Parathyroid adenoma (tissue), 2 donors: ENCODE results near the gene RNF169.

ENCODE experiments used
- H2AFZ ChIP-seq: fragments of 300-600 bp; sonication (generic); one replicate; pipeline ENCODE4 v1.7.0; 2017; ENCODE audit warnings: antibody characterized with exemption, mild to moderate bottlenecking
- H3K27ac ChIP-seq: fragments of 300-600 bp; sonication (generic); one replicate; pipeline ENCODE4 v1.7.0; 2017
- H3K27me3 ChIP-seq: fragments of 300-600 bp; sonication (generic); one replicate; pipeline ENCODE4 v1.7.0; 2017; ENCODE audit warnings: low read length; ENCODE audit not compliant: control insufficient read depth, insufficient read depth
- H3K36me3 ChIP-seq: fragments of 300-600 bp; sonication (generic); one replicate; pipeline ENCODE4 v1.7.0; 2017; ENCODE audit warnings: low read length; ENCODE audit not compliant: control insufficient read depth, insufficient read depth
- H3K4me1 ChIP-seq: fragments of 300-600 bp; sonication (generic); one replicate; pipeline ENCODE4 v1.7.0; 2017; ENCODE audit warnings: control low read depth
- H3K4me2 ChIP-seq: fragments of 300-600 bp; sonication (generic); one replicate; pipeline ENCODE4 v1.7.0; 2017; ENCODE audit warnings: low read length
- H3K4me3 ChIP-seq: fragments of 300-600 bp; sonication (generic); one replicate; pipeline ENCODE4 v1.7.0; 2017; ENCODE audit warnings: low read depth, low read length
- H3K79me2 ChIP-seq: fragments of 300-600 bp; sonication (generic); one replicate; pipeline ENCODE4 v1.7.0; 2017; ENCODE audit warnings: control low read depth
- H3K9ac ChIP-seq: fragments of 300-600 bp; sonication (generic); one replicate; pipeline ENCODE4 v1.7.0; 2017; ENCODE audit warnings: mild to moderate bottlenecking
- H3K9me3 ChIP-seq: fragments of 300-600 bp; sonication (generic); one replicate; pipeline ENCODE4 v1.7.0; 2017; ENCODE audit warnings: low read length; ENCODE audit not compliant: control insufficient read depth
- CTCF ChIP-seq: fragments of 300-600 bp; sonication (generic); IDR thresholded peaks from one replicate; pipeline ENCODE4 v1.7.0; 2017; ENCODE audit warnings: antibody characterized with exemption, mild to moderate bottlenecking
- donor health status: primary hyperparathyroidism.

The RNF169 gene

GRCh38 chr11:74784234-74784633 is 35.6 kb downstream of the RNF169 start:
- H3K9ac ChIP-seq, result no peak overlapping the region
- no peaks in the 10 kb centered on the region for H3K36me3 ChIP-seq
- H2AFZ ChIP-seq, result no peak overlapping the region
- no peak overlapping the region for H3K27ac ChIP-seq
- no peak for TF ChIP-seq CTCF
- peaks cover 3% of the 10 kb centered on the region for H3K79me2 ChIP-seq
- H3K4me1 ChIP-seq, result no peaks in the 10 kb centered on the region
- H3K9me3 ChIP-seq, result no peaks in the 10 kb centered on the region
- H3K4me3 ChIP-seq, result no peak overlapping the region
- no peak overlapping the region for H3K4me2 ChIP-seq
- H3K27me3 ChIP-seq, result no peaks in the 10 kb centered on the region

GRCh38 chr11:74784726-74785125 is 36.1 kb downstream of the RNF169 start:
- Histone ChIP-seq H2AFZ (no peak overlapping the region), H3K4me3 (no peak overlapping the region), H3K4me1 (no peaks in the 10 kb centered on the region), H3K9ac (no peak overlapping the region), H3K79me2 (peaks cover 3% of the 10 kb centered on the region), H3K27ac (no peak overlapping the region), H3K9me3 (no peaks in the 10 kb centered on the region), H3K36me3 (no peaks in the 10 kb centered on the region), H3K4me2 (no peak overlapping the region), H3K27me3 (no peaks in the 10 kb centered on the region)
- no peak for TF ChIP-seq CTCF

- H3K9ac ChIP-seq, result no peak overlapping the region
- no peaks in the 10 kb centered on the region for H3K27me3 ChIP-seq
- no peak overlapping the region for H3K4me2 ChIP-seq
- H3K9me3 ChIP-seq, result no peaks in the 10 kb centered on the region
- no peak overlapping the region for H3K27ac ChIP-seq
- H3K36me3 ChIP-seq, result no peaks in the 10 kb centered on the region
- no peak overlapping the region for H2AFZ ChIP-seq
- H3K4me3 ChIP-seq, result no peak overlapping the region
- peaks cover 3% of the 10 kb centered on the region for H3K79me2 ChIP-seq
- no peaks in the 10 kb centered on the region for H3K4me1 ChIP-seq
- no peak for TF ChIP-seq CTCF
These were observed 37.9 kb downstream of the RNF169 start for GRCh38 chr11:74786574-74786973.

GRCh38 chr11:74791333-74792100 is 42.9 kb downstream of the RNF169 start:
- Histone ChIP-seq H3K9me3 (no peaks in the 10 kb centered on the region), H3K36me3 (no peaks in the 10 kb centered on the region), H3K27me3 (no peaks in the 10 kb centered on the region), H3K4me1 (no peaks in the 10 kb centered on the region), H3K79me2 (peaks cover 3% of the 10 kb centered on the region), H3K9ac (no peak overlapping the region), H3K4me3 (no peak overlapping the region), H2AFZ (no peak overlapping the region), H3K4me2 (no peak overlapping the region), H3K27ac (no peak overlapping the region)
- no peak for TF ChIP-seq CTCF

- no peak for TF ChIP-seq CTCF
- Histone ChIP-seq H2AFZ (no peak overlapping the region), H3K4me1 (no peaks in the 10 kb centered on the region), H3K9ac (no peak overlapping the region), H3K36me3 (no peaks in the 10 kb centered on the region), H3K4me2 (no peak overlapping the region), H3K27me3 (no peaks in the 10 kb centered on the region), H3K27ac (no peak overlapping the region), H3K79me2 (no peaks in the 10 kb centered on the region), H3K9me3 (no peaks in the 10 kb centered on the region), H3K4me3 (no peak overlapping the region)
These were observed 57.6 kb downstream of the RNF169 start for GRCh38 chr11:74806267-74806666.
